Activated CD4-positive, alpha-beta T cell treated with anti-CD3 and anti-CD28 coated beads, Interleukin-2, Interleukin-4, amounts not matched to agents 100 ng/mL and 50 ng/mL, durations not matched to agents 16 hours and 8 hours (primary cell): Measurements from ENCODE around the gene ANXA4.

ENCODE experiments used
- DNase-seq: peaks from one replicate; pipeline ENCODE4 v3.0.0-alpha.2; 2020; ENCODE audit warnings: low spot score

Gene ANXA4

DNA sequence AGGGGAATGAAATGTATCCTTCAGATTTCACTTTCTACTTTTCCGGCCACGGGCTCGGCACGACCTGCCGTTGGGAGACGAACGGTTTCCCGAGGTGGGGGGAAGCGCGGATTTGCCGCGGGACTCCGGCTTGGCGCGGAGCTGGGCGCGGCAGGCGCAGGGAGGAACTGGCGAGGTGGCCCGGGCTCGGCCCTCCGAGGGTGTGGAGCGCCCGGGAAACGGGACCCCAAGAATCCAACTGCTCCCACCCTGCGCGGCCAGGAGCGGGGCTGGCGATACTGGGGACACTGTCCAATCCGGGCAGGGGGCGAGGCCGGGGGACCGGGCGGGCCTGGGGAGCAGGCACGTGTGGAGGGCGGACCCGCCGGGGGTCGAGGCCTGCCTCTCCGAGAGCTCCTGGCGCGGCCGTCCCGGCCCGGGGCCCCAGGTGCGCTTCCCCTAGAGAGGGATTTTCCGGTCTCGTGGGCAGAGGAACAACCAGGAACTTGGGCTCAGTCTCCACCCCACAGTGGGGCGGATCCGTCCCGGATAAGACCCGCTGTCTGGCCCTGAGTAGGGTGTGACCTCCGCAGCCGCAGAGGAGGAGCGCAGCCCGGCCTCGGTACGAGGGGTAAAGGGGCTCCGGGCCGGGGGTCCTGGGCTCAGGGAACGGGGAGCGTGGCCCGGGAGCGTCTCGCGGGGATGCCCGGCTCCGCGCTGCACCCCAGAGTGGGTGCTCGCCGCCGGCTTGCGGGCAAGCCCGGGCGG, at the start of gene ANXA4:
Gene ANXA4 (plus strand): TSS at position 560 of the 747 bp plus-strand sequence. CDS start 39,432 bp downstream, outside the sequence.
- DNase-seq, result peak; percentile 67

DNA sequence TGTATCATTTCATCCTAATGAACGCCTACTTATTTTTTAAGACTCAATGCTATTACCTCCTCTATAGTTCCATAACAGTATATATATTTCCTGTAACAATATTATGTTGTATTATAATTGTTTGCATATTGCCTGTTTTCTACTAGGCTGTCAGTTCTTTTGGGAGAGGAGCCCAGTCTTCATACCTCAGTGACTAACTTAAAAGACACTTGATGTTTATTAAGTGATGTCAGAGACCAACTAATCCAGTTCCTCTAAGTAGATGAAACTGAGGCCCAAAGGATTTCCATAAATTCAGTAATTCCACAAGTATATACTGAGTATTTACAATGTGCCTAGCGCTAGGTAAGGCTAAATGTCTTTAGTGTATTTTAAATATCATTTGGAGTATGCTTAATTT, 49.5 kb upstream of the ANXA4 start:
- no peak for DNase-seq

DNA sequence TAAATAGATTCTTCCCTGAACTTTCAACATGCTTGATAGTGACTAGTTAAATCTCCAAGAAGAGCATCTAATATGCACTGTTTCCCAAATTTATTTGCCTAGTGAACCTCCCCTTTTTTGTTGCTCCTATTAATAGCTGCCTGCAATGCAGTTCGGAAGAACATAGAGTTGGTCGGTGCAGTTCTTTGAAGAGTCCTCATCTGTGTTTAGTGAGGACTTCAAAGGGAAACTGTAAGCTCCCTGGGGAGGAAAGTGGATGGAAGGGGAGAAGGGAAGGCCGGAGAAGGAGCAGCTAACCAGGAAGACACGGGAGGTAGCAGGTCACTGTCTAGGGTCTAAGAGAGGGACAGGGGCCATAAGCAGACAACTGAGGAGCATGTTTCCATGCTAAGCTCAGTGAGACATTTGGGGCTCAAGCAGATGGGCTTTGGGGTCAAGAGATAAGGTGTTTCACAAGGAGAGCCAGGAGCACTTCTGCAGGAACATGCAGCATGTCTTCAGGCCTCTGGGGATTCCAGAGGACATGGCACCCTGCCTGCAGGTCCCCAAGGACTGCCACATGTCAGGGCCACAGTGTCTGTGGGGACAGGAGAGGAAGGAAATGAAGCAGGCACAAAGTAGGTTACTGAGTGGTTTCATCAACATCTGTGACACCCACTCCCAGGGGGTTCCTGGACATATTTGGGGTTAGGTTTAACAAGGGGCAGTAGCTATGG, 48.7 kb upstream of the ANXA4 start:
- DNase-seq, result peak; percentile 25

DNA sequence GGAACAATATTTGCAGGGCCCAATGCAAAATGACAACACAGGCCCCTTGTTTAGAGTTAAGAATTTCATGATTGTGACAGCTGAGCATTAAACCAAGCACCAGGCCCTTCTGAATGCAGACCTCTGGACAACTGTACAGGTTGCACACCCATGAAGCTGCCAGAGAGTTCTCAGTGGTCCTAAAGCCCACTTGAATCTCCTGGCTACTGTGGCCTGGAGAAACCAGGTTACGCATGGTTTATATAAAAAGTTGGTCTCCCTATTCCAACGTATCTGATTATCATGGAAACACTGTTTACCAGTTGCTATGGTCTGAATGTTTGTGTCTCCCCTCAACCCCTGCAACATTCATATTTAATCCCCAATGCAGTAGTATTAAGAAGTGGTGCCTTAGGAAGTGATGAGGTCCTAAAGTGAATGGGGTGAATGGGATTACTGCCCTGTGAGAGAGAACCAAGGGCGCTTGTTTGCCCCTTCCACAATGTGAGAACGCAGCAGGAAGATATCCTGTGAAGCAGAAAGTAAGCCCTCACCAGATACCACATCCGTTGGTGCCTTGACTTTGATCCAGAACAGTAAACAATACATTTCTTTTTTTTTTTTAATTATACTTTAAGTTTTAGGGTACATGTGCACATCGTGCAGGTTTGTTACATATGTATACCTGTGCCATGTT, 48.0 kb upstream of the ANXA4 start:
- DNase-seq, result peak; percentile 42

DNA sequence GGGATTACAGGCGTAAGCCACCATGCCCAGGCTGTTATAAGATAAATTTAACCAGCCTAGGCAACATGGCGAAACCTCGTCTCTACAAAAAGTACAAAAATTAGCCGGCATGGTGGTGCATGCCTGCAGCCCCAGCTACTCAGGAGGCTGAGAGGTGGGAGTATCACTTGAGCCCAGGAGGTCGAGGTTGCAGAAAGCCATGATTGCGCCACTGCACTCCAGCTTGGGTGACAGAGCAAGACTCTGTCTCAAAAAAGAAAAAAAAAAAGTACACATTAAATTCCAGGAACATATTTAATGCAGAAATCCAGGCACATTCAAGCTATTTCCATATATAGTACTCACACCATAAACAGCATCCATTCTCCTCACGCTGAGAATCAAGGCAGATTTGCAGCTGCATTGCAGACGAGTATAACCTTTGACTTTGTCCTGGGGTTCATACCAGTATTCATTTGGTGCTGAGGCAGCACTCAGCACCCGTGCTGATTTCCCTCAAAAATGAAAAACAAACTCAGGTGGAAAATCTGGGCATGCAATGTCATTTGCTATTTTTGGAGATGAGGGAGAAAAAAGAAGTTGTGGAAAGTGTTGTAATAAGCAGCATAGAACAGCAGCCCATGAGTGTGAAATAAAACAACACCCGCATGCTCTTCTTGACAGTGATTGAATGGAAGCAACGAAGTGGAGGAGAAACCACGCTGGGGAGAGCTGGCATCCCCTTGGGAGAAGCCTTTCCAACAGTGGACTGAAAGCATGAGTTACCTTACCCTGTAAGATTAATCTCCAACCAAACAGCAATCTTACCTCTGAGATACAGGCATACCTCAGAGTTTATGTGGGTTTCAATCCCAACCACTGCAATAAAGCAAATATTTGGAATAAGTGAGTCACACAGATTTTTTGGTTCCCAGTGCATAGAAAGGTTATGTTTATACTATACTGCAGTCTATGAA, 46.8 kb upstream of the ANXA4 start:
- no peak for DNase-seq

DNA sequence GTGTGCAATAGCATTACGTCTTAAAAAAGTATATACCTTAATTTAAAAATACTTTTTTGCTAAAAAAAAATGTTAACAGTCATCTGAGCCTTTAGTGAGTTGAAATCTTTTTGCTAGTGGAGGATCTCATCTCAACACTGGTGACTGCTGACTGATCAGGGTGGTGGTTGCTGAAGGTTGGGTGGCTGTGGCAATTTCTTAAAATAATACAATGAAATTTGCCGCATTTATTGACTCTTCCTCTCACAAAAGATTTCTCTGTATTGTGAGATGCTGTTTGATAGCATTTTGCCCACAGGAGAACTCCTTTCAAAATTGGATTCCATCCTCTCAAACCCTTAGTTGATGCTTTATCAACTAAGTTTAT, 46.1 kb upstream of the ANXA4 start:
- no peak for DNase-seq

DNA sequence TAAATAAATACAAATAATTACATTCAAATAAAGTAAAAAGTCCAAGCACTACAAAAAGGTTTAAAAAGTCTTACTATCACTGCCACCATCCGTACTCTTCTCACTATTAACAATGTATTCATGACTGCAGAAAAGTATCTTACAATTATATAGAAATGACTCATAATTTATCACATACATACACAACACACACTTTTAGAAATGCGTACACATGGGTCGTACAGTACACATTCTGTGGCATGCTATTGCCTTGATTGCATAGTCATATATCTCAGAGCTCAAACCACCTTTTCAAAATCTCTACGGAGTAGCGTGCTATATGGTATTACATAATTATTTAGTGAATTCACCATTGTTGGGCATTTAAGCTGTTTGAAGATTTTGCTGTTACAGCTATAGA, 41.6 kb upstream of the ANXA4 start:
- no peak for DNase-seq

DNA sequence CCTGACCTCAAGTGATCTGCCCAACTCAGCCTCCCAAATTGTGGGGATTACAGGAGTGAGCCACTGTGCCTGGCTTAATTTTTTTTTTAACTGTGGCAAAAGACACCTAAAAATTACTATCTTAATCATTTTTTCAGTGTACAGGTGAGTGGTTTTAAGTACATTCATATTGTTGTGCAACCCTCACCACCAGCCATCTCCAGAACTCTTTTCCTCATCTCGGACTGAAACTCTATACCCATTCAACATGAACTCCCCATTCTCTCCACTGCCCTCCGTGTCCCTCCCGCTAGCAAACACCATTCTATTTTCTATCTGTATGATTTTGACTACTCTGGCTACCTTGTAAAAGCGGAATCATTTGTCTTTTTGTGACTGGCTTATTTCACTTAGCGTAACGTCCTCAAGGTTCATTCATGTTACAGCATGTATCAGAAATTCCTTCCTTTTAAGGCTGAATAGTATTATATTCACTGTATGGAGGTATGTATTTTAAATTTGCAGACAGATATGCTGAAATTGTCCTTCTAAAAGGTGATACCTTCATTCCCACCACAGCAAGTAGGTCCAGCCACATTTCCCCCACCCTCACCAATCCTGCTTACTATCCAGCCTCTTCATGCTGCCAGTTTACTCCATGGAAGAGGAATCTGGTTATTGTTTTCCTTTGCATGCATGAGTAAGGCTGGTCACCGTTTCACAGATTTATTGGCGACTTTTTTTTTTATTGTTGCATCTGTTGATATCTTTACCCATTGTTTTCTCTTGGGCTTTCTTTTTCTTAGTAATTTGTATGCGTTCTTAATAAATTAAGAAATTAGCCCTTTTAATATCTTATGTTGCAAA, 40.6 kb upstream of the ANXA4 start:
- no peak for DNase-seq

DNA sequence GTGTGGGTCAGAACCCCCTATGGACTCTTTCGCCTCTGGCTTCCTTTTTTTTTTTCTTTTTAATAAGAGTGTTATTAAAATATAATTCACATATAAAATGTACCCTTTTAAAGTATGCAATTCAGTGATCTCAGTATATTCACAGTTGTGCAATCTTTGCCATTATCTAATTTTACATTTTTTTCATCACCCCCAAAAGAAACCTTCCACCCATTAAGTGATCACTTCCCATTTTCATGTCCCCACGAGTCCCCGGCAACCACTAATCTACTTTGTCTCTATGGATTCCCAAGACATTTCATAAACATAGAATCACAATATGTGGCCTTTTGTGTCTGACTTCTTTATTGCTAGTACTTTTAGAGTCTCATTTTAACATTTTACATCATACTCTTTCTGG, 38.7 kb upstream of the ANXA4 start:
- DNase-seq, result no peak

DNA sequence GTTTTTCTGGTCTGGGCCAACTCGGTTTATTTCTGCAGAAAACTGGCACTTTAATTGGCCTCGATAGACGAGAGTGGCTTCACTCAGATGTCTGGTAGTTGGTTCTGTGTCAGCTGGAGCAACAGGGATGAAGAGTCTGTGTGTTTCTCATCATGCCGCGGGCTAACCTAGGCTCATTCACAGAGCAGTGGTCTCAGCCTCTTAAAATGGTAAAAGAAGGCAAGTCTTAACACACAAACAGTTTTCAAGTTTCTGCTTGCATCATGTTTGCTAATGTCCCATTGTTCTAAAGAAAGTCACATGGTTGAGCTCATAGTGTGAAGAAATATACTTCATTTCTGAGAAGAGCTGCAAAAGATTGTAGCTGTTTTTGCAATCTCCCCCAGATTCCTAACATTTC, 37.5 kb upstream of the ANXA4 start:
- no peak for DNase-seq

DNA sequence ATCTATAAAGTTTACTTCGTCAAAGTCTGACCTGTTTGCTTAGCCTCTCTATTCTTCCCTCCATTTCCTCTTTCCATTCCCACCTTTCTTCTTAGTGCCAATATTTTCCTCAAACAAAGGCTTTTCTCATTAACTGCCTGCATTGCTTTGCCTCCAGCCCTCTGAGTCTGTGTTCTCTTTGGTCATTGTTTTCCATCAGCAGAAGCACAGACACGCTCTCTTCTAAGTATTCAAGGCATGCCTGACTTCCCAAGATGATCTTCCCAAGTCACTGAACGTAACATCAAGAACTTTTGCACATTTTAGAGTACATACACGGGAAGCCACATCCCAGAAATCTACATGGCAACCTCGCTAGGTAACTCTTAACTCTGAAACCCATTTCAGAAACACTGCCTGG, 32.6 kb upstream of the ANXA4 start:
- no peak for DNase-seq

DNA sequence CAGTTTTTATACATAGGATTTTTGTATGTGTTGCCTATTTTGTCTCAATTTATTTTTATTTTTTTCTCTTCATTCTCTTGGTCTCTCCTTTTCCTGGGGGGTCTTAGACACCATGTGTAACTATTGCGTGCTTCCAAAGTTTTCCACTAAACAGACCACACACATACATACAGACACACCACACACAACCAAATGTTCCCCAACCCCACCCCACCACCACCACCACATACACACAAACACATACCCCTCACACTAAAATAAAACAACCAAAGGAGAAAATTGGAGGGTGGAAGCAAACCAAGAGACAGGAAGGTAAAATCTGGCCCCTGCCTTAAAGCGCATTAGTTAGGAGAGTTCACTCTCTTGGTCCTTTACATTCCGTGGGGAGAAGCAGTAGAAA, 30.0 kb upstream of the ANXA4 start:
- no peak for DNase-seq

DNA sequence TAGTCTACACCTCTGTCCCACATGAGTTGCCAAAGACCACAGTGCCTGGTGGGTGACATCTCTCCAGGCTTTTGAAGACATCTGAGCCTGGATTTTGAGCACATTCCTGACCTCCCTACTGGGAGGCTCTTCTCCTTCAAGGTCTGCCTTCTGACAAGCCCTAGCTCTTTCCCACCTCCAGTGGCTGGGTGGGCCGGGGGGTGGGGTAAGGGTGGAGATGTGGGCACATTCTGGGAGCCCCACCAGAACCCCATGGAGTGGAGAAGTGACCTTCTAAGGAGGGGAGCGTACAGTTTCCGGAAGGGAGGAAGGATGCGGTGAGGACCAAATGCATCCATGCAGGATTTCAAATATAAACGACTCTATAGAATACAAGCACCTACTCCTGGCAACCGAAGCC, 27.9 kb upstream of the ANXA4 start:
- DNase-seq, result no peak

DNA sequence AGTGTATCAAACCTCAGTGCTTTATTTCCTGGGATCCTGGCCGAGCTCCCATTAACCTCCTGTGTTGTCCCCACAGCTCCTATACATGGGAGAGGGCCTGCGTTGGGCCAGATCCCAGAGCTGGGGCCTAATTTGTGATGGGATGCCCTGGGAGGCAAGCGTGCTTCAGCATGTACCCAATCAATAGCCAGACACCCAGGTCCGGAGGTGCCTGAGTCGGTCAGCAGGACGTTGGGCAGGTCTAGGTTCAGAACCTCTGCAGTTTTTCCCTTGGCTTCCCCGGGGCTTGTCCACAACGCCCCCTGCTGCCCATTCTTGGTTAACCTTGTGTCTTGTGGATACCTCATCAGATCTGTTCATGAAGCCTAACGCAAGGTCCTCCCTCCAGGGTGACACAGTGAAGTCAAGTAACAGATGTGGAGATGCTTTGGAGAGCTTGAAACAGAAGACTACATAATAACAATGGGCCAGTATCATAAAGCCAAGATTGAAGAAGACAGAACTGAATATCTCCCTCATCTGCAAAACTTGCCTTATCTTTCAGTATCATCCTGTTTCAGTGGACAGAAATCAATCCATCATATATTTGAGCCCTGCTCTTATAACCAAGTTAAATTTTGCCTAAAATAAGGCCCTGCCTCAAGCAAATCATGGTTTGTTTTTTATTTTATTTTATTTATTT, 27.3 kb upstream of the ANXA4 start:
- DNase-seq, result peak; percentile 90

DNA sequence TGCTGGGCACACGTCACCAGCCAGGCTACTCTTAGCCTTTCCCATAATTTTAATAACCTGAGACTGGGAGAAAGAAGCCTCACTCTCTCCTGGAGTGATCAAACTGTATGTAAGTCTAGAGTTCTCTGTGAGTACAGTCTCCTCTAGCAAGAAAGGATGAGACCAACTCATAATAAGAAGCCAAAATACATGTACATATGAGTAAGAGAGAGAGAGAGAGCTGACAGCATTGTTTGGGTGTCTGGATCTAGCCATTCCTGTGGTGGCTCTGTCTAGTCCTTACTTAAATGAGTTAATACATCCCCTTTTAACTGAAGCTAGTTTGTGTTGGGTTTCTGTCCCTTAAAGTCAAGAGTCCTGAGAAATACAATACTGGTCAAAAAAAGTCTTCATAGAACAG, 26.0 kb upstream of the ANXA4 start:
- DNase-seq, result peak; percentile 46

DNA sequence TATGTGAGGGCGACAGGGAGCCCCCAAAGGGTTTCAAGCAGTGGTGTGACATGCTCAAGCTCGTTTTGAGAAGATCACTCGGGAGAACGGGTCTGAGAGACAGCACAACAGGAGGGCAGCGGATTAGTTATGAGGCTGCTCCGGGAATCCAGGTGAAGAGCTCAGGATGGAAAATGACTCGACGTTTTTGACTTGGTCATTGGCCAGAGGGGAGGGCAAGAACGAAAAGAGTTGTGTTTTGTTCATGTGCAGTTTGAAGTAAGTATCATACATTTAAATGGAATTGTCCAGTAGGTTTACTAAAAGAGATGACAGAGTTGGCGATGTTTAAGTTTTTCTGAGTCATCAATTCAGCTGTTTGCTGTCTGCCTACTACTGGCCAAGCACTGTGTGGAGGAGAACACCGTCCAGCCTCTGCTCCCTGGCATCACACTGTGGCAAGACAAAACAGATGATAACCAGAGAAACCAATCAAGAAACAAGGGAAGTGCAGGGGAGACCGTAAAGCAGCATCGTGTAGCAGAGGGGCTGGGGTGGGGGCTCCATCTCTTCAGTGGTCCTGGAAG, 25.3 kb upstream of the ANXA4 start:
- DNase-seq, result no peak

DNA sequence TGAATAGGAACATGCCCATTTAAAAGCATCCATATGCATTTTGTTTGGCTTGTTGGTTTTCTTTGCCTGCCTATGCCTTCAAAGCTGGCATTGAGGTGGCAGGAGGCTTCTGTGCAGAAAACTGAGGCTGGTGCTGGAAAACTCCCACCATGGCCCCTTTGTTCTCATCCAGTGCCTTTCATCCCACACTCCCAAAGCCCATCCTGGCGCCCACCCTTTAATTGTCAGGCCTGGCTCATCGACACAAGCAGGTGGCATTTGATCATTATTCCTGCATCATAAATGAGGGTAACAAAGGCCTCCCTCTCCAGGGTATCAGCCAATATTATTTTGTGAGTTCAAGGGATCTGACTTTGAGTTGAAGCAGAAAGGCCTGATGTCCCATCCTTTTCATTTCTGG, 24.7 kb upstream of the ANXA4 start:
- DNase-seq, result no peak

DNA sequence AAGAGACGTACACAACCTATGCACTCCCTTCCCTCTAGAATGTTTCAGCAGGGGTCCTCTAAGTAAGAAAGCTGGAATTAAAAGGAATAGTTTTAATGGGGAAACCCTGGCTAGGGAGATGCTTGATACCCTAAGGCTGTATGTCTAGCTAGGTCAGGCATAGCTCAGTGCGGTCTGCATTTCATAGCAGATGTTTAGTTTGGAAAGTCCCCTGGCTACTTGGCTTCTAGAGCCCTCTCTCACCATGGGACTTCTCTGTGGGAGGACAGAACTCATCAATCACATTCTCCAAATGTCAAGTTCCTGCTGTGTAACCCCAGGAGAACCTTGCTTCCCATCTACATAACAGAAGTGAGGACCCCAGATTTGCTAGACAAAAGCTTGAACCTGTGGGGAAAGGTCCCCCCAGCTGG, 24.1 kb upstream of the ANXA4 start:
- DNase-seq, result no peak

DNA sequence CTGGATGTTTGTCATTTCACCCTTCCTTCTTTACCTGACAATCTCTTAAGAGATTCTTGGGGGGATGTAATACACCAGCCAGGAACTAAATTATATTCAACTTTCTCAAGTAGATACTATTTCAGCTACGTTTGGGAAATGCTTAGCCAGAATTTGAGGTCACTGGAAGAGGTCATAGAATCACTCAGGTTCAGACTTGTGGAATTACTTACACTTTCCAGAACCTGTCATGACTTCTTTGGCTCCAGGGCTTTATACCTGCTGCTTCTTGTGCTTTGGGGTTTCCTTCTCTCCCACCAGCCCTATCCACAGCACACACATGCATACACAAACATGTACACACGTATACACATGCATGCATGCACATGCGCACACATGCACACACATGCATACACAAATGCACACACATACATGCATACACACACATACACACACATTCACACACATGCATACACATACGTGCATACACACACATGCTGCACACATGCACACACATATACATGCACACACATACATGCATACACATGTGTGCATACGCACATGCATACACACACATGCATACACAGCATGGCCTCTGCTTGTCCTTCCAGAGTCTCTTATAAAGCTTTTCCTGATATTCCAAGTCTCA, 23.5 kb upstream of the ANXA4 start:
- DNase-seq, result no peak

DNA sequence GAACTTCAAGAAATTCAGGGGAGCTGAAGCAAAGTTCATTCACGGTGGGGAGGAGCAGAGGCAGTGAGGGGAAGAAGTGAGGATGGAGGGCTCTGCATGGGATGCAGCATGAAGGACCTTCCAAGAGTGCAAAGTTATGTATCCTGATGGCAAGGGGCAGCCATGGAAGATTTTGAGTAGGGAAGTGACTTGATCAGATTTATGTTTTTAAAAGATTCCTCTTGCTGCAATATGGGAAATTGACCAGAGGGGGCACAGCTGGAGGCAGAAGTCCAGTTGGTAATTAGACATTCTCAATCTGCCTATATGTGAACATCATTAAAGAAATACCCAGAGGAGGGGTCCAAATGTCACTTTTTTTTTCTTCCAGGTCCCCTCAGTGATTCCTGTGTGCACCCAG, 21.5 kb upstream of the ANXA4 start:
- no peak for DNase-seq
